Dermis lymphatic vessel endothelial cell (primary cell): Measurements from ENCODE around the gene LRCH4. TPM values are rescaled to one million over a fixed set of nuclear protein-coding genes. Genes with fewer than 3 reads are reported as not detected.

Experiments used
- total RNA-seq: library from RNA; depleted of rRNA; stranded (reverse); fragments of >200 nt; gene quantifications from 2 replicates; pipeline ENCODE4 v1.2.1, GENCODE V29; 2014

LRCH4 gene, protein sequence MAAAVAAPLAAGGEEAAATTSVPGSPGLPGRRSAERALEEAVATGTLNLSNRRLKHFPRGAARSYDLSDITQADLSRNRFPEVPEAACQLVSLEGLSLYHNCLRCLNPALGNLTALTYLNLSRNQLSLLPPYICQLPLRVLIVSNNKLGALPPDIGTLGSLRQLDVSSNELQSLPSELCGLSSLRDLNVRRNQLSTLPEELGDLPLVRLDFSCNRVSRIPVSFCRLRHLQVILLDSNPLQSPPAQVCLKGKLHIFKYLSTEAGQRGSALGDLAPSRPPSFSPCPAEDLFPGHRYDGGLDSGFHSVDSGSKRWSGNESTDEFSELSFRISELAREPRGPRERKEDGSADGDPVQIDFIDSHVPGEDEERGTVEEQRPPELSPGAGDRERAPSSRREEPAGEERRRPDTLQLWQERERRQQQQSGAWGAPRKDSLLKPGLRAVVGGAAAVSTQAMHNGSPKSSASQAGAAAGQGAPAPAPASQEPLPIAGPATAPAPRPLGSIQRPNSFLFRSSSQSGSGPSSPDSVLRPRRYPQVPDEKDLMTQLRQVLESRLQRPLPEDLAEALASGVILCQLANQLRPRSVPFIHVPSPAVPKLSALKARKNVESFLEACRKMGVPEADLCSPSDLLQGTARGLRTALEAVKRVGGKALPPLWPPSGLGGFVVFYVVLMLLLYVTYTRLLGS
- 4.4 and 5.5 TPM in 2 replicates for total RNA-seq

DNA sequence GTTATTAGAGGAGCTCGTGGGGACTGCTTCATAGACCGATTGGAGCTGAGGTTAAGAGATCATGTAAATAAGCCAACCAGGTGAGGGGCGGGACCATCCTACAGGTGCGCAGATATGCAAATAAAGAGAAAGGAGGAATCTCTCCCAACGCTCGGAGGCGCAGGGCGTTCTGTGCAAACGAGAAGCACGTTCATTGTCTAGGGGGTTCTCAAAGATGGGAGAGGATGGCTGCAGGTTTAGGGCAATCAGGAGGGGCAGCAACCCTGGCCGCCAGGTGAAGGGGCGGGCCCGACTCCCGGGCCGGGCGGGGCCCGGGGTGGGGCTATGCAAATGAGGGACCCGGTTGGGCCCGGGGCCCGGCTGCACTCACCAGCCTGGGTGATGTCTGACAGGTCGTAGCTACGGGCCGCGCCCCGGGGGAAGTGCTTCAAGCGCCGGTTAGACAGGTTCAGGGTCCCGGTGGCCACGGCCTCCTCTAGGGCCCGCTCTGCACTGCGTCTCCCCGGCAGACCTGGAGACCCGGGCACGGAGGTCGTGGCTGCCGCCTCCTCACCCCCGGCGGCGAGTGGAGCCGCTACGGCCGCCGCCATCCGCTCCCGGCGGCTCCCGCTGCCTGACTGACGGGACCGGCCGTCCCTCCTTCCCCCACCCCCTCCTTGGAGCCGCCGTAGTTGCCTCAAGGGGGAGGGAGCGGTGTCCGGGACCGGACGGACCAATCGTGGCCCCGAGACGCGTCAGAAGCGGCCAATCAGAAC lies at the start of gene LRCH4:
TSS of gene LRCH4 (minus strand) at position 619 of the 755 bp plus-strand sequence. CDS start at position 590, 29 bp downstream.

DNA sequence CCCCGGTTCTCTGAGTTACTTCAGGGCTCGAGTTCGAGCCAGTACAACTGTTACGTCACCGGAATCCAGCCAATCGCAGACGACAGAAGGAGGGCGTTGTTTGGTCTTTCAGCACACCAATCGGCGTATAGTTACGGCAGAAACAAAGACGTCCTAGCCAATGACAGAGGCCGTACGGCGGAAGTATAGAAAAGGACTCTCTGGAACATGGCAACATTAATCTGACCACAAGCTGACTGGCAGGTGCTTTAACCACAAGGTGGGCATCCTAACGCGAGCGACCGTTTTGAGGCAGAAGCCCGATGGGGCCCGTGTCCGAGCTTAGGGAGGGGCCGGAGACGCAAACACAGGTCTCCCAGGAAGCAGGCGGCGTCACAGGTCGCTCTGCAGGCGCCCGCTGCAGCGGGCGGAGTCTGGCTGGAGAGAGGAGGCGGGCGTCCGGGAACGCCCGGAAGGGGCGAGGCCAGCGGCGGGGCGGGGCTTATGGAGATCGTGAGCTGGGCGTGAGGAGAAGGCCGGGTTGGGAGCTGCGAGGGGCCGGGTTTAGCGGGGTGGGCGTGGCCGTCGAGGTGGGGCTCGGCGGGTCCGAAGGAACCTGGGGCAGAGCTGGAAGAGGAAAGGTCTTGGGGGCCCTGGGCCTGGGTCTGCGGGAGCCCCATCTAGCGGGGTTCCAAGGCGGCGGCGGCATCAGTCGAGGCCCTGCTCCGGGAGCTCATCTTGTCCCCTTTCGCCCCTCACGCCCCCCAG lies 26.2 kb upstream of the LRCH4 start, which contains the start of gene MOSPD3:
TSS of gene MOSPD3 (plus strand) at position 558 of the 747 bp plus-strand sequence. CDS start 252 bp downstream, outside the sequence.

GRCh38 chr7:100586266-100587025 lies 517 bp upstream of the LRCH4 start, which contains the start of gene FBXO24:
Gene FBXO24 (plus strand): TSS chr7:100586328. CDS start chr7:100586626, 298 bp downstream.

GRCh38 chr7:100573691-100574361 lies 12.1 kb downstream of the LRCH4 start, which contains the start of gene SAP25:
Gene SAP25 (minus strand): TSS chr7:100573900. CDS start chr7:100573742, 158 bp downstream.

DNA sequence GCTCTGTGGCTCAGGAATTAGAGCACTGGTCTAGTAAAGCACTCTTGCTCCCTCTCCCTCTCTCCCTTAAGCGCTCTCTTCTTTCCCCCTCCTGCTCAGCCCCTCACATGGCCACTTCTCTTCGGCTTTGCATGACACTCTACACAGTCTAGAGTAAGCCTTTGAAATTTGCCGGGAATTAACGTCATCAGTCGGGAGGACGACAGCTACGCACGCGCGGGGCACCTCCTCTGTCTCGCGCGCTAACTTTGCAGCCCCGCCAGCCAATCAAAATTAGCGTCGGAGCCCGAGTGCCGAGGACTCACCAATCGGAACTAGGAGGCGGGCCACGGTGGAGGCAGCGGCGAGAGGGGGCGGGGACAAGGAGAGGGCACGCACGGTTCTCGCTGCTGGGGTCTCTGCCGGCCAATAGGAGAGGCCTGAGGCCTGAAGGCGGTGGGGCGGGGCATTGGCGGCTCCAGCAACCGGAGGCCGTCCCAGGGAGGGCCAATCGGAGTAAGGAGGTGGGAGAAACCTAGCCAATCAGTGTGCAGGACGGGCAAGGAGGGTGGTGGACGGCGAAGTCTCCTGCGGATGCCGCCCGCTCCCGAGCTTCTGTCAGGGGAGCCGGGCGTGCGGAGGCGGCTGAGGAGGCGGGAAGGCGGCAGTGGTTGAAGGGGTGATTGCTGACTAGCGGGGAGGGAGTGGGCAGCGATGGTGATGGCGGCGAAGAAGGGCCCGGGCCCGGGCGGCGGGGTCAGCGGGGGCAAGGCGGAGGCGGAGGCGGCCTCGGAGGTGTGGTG lies 47.1 kb downstream of the LRCH4 start, which contains the start of gene AGFG2:
TSS of gene AGFG2 (plus strand) at position 550 of the 782 bp plus-strand sequence. CDS start at position 694, 144 bp downstream.

Other genes with a start within 250 kb of the LRCH4 start
- 9.4 and 14.3 TPM in 2 replicates for gene PILRB, start 228.0 kb downstream of the LRCH4 start, total RNA-seq
- gene PILRA, start 212.6 kb downstream of the LRCH4 start, total RNA-seq: 0.17 and 0.22 TPM in 2 replicates
- 1.1 and 1.2 TPM in 2 replicates for gene ZCWPW1, start 157.4 kb downstream of the LRCH4 start, total RNA-seq
- gene MEPCE, start 156.3 kb downstream of the LRCH4 start, total RNA-seq: 39.4 and 41.5 TPM in 2 replicates
- gene PPP1R35, start 149.6 kb downstream of the LRCH4 start, total RNA-seq: 10.5 and 12.4 TPM in 2 replicates
- 0.09 and 0.22 TPM in 2 replicates for gene SPACDR, start 121.9 kb downstream of the LRCH4 start, total RNA-seq
- 16.6 and 18.7 TPM in 2 replicates for gene TSC22D4, start 106.9 kb downstream of the LRCH4 start, total RNA-seq
- 1.6 and 2.3 TPM in 2 replicates for gene NYAP1, start 102.2 kb downstream of the LRCH4 start, total RNA-seq
- 26.7 and 49.5 TPM in 2 replicates for gene AGFG2, start 46.9 kb downstream of the LRCH4 start, total RNA-seq
- gene SAP25, start 12.2 kb downstream of the LRCH4 start, total RNA-seq: not detected in 2 replicates
- 0.09 and 0.11 TPM in 2 replicates for gene FBXO24, start 199 bp upstream of the LRCH4 start, total RNA-seq
- 0.09 and 0.11 TPM in 2 replicates for gene PCOLCE, start 16.2 kb upstream of the LRCH4 start, total RNA-seq
- 5.4 and 6.4 TPM in 2 replicates for gene MOSPD3, start 26.4 kb upstream of the LRCH4 start, total RNA-seq
- gene TFR2, start 55.4 kb upstream of the LRCH4 start, total RNA-seq: 0.17 and 0.54 TPM in 2 replicates
- gene ACTL6B, start 70.3 kb upstream of the LRCH4 start, total RNA-seq: not detected in 2 replicates
- 53.7 and 59.7 TPM in 2 replicates for gene GNB2, start 87.6 kb upstream of the LRCH4 start, total RNA-seq
- 14.4 and 16.0 TPM in 2 replicates for gene GIGYF1, start 108.1 kb upstream of the LRCH4 start, total RNA-seq
- gene POP7, start 120.0 kb upstream of the LRCH4 start, total RNA-seq: 21.2 and 24.1 TPM in 2 replicates
- not detected in 2 replicates for gene EPO, start 134.3 kb upstream of the LRCH4 start, total RNA-seq
- not detected in 2 replicates for gene ZAN, start 147.5 kb upstream of the LRCH4 start, total RNA-seq
- gene EPHB4, start 241.4 kb upstream of the LRCH4 start, total RNA-seq: 414 and 442 TPM in 2 replicates